ENCODE data around the gene TMEM9B.
"Not testable (repeated sequence)": the region's sequence is repeated elsewhere in the genome, so short reads cannot be mapped to it uniquely, and the experiment has no call there.

Gene TMEM9B

GRCh38 chr11:8964324-8965320 lies at the start of gene TMEM9B:
TSS of gene TMEM9B (minus strand) at chr11:8964442. CDS start at chr11:8964313, 129 bp downstream.
- H3K4me1 ChIP-seq (ENCODE audit: control insufficient read depth, insufficient read depth, low read length), result peaks cover 30% of the 10 kb centered on the region
- H3K4me3 ChIP-seq (ENCODE audit: low read length), result peak within 1 kb of the TSS; percentile 92
- H3K27me3 ChIP-seq (replicated peaks; ENCODE audit: control insufficient read depth, insufficient read depth, low read length), result no peaks in the 10 kb centered on the region
- no peaks in the 10 kb centered on the region for H3K9me3 ChIP-seq (ENCODE audit: control insufficient read depth, low read length)
- no peaks in the 10 kb centered on the region for H3K36me3 ChIP-seq (ENCODE audit: control insufficient read depth, insufficient read depth, low read length, severe bottlenecking)
- H3K9ac ChIP-seq (ENCODE audit: low read length), result peak within 1 kb of the TSS; percentile 91
- peak; percentile 94 for DNase-seq (ENCODE audit: low read depth)

- no peaks in the 10 kb centered on the region for H3K36me3 ChIP-seq (ENCODE audit: control insufficient read depth, insufficient read depth, low read length, severe bottlenecking)
- H3K4me3 ChIP-seq (ENCODE audit: low read length), result no peak overlapping the region
- no peaks in the 10 kb centered on the region for H3K9me3 ChIP-seq (ENCODE audit: control insufficient read depth, low read length)
- no peak for DNase-seq (ENCODE audit: low read depth)
- peaks cover 9% of the 10 kb centered on the region for H3K4me1 ChIP-seq (ENCODE audit: control insufficient read depth, insufficient read depth, low read length)
- no peaks in the 10 kb centered on the region for H3K27me3 ChIP-seq (replicated peaks; ENCODE audit: control insufficient read depth, insufficient read depth, low read length)
- no peak overlapping the region for H3K9ac ChIP-seq (ENCODE audit: low read length)
These were observed 49.1 kb upstream of the TMEM9B start for GRCh38 chr11:9013373-9013772.

- not testable (repeated sequence) for H3K9me3 ChIP-seq (ENCODE audit: control insufficient read depth, low read length); H3K9ac ChIP-seq (ENCODE audit: low read length); H3K27me3 ChIP-seq (replicated peaks; ENCODE audit: control insufficient read depth, insufficient read depth, low read length); H3K4me1 ChIP-seq (ENCODE audit: control insufficient read depth, insufficient read depth, low read length); DNase-seq (ENCODE audit: low read depth); H3K36me3 ChIP-seq (ENCODE audit: control insufficient read depth, insufficient read depth, low read length, severe bottlenecking); H3K4me3 ChIP-seq (ENCODE audit: low read length)
These were observed 45.3 kb upstream of the TMEM9B start for GRCh38 chr11:9009538-9009937.

- H3K27me3 ChIP-seq (replicated peaks; ENCODE audit: control insufficient read depth, insufficient read depth, low read length), result no peaks in the 10 kb centered on the region
- H3K4me3 ChIP-seq (ENCODE audit: low read length), result no peak overlapping the region
- H3K36me3 ChIP-seq (ENCODE audit: control insufficient read depth, insufficient read depth, low read length, severe bottlenecking), result no peaks in the 10 kb centered on the region
- H3K9ac ChIP-seq (ENCODE audit: low read length), result no peak overlapping the region
- H3K9me3 ChIP-seq (ENCODE audit: control insufficient read depth, low read length), result no peaks in the 10 kb centered on the region
- no peak for DNase-seq (ENCODE audit: low read depth)
- no peaks in the 10 kb centered on the region for H3K4me1 ChIP-seq (ENCODE audit: control insufficient read depth, insufficient read depth, low read length)
These were observed 44.4 kb upstream of the TMEM9B start for GRCh38 chr11:9008661-9009060.

DNA sequence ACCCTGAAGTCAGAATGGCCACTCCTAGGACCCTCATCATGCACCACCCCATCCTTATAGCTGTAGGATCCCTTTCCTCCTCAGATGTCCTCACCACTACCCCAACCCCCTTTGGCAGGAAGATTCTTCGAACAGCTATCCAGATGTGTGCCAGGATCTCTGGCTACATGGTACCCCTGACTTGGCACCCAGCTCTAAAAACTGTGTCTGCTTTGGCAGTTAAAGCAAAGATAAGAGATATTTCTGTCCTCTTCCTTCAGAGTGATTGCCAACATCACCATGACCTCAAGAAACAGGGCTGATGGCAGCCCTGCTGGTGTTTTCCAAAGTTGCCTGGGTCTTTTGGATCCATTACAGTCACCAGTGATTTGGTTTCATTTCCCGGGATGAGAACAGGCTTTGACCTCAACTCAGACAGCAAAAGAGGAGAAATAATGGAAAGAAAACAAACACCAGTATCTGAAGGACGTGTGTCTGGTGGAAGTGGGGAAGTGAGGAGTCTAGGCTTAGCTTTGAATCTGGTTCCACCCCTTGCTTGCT lies 43.8 kb upstream of the TMEM9B start:
- no peak for DNase-seq (ENCODE audit: low read depth)
- H3K9me3 ChIP-seq (ENCODE audit: control insufficient read depth, low read length), result no peaks in the 10 kb centered on the region
- H3K27me3 ChIP-seq (replicated peaks; ENCODE audit: control insufficient read depth, insufficient read depth, low read length), result no peaks in the 10 kb centered on the region
- no peak overlapping the region for H3K4me3 ChIP-seq (ENCODE audit: low read length)
- H3K36me3 ChIP-seq (ENCODE audit: control insufficient read depth, insufficient read depth, low read length, severe bottlenecking), result no peaks in the 10 kb centered on the region
- no peak overlapping the region for H3K9ac ChIP-seq (ENCODE audit: low read length)
- H3K4me1 ChIP-seq (ENCODE audit: control insufficient read depth, insufficient read depth, low read length), result peaks cover 3% of the 10 kb centered on the region

- Histone ChIP-seq H3K4me1 (ENCODE audit: control insufficient read depth, insufficient read depth, low read length) (peaks cover 6% of the 10 kb centered on the region), H3K9me3 (ENCODE audit: control insufficient read depth, low read length) (no peaks in the 10 kb centered on the region), H3K9ac (ENCODE audit: low read length) (no peak overlapping the region), H3K36me3 (ENCODE audit: control insufficient read depth, insufficient read depth, low read length, severe bottlenecking) (no peaks in the 10 kb centered on the region), H3K4me3 (ENCODE audit: low read length) (no peak overlapping the region), H3K27me3 (replicated peaks; ENCODE audit: control insufficient read depth, insufficient read depth, low read length) (no peaks in the 10 kb centered on the region)
- DNase-seq (ENCODE audit: low read depth), result no peak
These were observed 40.8 kb upstream of the TMEM9B start for GRCh38 chr11:9005087-9005486.

- Histone ChIP-seq H3K36me3 (ENCODE audit: control insufficient read depth, insufficient read depth, low read length, severe bottlenecking) (no peaks in the 10 kb centered on the region), H3K9me3 (ENCODE audit: control insufficient read depth, low read length) (no peaks in the 10 kb centered on the region), H3K4me1 (ENCODE audit: control insufficient read depth, insufficient read depth, low read length) (peaks cover 6% of the 10 kb centered on the region), H3K27me3 (replicated peaks; ENCODE audit: control insufficient read depth, insufficient read depth, low read length) (no peaks in the 10 kb centered on the region), H3K4me3 (ENCODE audit: low read length) (peak overlapping the region; percentile 78), H3K9ac (ENCODE audit: low read length) (peak overlapping the region; percentile 28)
- DNase-seq (ENCODE audit: low read depth), result peak; percentile 17
These were observed 40.1 kb upstream of the TMEM9B start for GRCh38 chr11:9004183-9004926.

DNA sequence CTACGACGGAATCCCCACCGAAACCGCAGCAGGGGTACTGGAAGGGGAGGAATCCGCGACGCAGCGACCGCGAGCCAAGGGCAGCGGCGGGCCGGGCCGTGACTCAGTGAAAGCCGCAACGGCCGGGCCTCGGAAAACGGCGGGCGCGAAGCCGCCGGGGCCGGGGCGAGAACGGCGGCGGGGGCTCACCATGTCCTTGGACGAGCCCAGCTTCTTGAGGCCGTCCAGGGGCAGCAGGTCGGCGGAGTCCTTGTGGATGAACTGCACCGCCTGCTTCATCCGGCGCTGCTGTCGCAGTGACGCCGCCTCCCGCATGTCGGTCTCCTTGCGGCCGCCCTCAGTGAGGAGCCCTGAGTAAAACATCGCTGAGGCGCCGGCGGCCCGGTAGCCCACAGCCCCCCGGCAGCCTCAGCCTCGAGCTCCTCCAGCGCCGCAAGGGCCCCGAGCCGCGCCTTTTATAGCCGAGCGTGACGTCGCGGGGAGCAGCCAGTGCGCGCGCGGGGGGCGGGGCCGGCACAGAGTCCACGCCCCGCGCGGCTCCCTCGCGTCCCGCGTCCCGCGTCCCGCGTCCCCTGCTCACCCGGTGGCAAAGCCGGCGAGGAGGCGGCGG lies 39.4 kb upstream of the TMEM9B start, which contains the start of gene NRIP3:
TSS of gene NRIP3 (minus strand) at position 429 of the 610 bp plus-strand sequence. CDS start at position 363, 66 bp downstream.
- H3K36me3 ChIP-seq (ENCODE audit: control insufficient read depth, insufficient read depth, low read length, severe bottlenecking), result no peaks in the 10 kb centered on the region
- peaks cover 6% of the 10 kb centered on the region for H3K4me1 ChIP-seq (ENCODE audit: control insufficient read depth, insufficient read depth, low read length)
- peak; percentile 91 for DNase-seq (ENCODE audit: low read depth)
- peak within 1 kb of the TSS; percentile 63 for H3K9ac ChIP-seq (ENCODE audit: low read length)
- H3K4me3 ChIP-seq (ENCODE audit: low read length), result peak within 1 kb of the TSS; percentile 78
- no peaks in the 10 kb centered on the region for H3K9me3 ChIP-seq (ENCODE audit: control insufficient read depth, low read length)
- H3K27me3 ChIP-seq (replicated peaks; ENCODE audit: control insufficient read depth, insufficient read depth, low read length), result no peaks in the 10 kb centered on the region

DNA sequence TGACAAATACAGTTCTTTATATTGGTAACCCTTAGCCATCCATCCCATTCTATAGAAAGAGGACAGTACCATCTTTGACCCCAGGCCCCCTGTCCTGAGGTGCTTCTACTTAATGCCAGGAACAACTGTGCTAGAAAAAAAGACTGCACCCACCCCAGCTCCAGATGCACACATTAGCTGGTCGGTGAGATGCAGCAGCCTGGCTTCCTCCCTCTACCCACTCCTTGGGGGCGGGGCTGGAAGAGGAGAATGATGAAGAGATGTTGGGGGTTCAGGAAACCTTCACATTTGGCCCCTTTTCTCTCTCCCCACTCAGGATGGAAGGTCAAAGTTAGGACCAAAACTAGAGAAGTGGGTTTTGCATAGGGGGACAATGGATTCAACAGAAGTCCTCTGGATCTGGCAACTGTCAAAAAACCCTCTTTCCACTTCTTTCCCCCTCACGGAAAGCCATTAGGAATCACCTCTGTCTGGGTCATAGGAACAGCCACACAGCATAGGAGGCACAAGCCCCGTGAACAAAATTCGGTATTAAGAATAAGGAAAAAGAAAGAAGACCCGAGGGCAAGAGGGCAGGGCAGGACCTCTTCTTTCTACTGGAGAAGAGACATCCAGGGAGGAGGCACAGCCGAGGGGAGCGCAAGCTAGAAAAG lies 38.8 kb upstream of the TMEM9B start:
- Histone ChIP-seq H3K4me1 (ENCODE audit: control insufficient read depth, insufficient read depth, low read length) (peaks cover 6% of the 10 kb centered on the region), H3K9me3 (ENCODE audit: control insufficient read depth, low read length) (no peaks in the 10 kb centered on the region), H3K9ac (ENCODE audit: low read length) (peak overlapping the region; percentile 63), H3K36me3 (ENCODE audit: control insufficient read depth, insufficient read depth, low read length, severe bottlenecking) (no peaks in the 10 kb centered on the region), H3K4me3 (ENCODE audit: low read length) (peak overlapping the region; percentile 78), H3K27me3 (replicated peaks; ENCODE audit: control insufficient read depth, insufficient read depth, low read length) (no peaks in the 10 kb centered on the region)
- peak; percentile 32 for DNase-seq (ENCODE audit: low read depth)

DNA sequence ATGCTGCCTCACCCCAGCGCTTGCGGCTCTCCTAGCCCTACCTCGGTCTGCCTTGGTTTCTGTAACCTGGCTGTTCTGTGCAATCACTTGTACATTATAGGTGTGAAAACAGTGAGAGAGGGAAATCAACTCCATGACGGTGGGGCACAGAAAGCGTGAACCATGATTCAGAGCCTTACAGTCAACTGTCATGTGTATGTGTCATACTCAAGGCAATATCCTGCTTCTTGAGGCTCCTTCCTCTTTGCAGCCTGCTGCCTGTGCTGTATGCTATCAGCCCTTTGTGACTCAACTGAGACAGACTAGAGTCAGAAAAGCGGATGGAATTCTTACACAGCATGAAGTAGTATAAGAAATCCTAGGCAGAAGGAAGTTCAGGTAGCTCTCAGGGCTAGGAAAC lies 37.5 kb upstream of the TMEM9B start:
- peak; percentile 66 for DNase-seq (ENCODE audit: low read depth)
- no peak overlapping the region for H3K4me3 ChIP-seq (ENCODE audit: low read length)
- H3K4me1 ChIP-seq (ENCODE audit: control insufficient read depth, insufficient read depth, low read length), result peaks cover 6% of the 10 kb centered on the region
- H3K36me3 ChIP-seq (ENCODE audit: control insufficient read depth, insufficient read depth, low read length, severe bottlenecking), result no peaks in the 10 kb centered on the region
- H3K9ac ChIP-seq (ENCODE audit: low read length), result no peak overlapping the region
- H3K9me3 ChIP-seq (ENCODE audit: control insufficient read depth, low read length), result no peaks in the 10 kb centered on the region
- no peaks in the 10 kb centered on the region for H3K27me3 ChIP-seq (replicated peaks; ENCODE audit: control insufficient read depth, insufficient read depth, low read length)
